ENCODE results near the gene PRAF2.

PRAF2 gene

GRCh38 chrX:49071877-49072711 is 1.7 kb downstream of the PRAF2 start:
- TF ChIP-seq FOXM1 (IDR thresholded peaks at IDR 0.05; ENCODE audit: borderline replicate concordance, low read depth) = no peak
- no peak for TF ChIP-seq TEAD4 (IDR thresholded peaks at IDR 0.05)
- TF ChIP-seq YY1 (IDR thresholded peaks at IDR 0.05; ENCODE audit: low read depth) = no peak
- no peak for TF ChIP-seq TAF1 (IDR thresholded peaks at IDR 0.05; ENCODE audit: low read depth)
- no peak for TF ChIP-seq EGR1 (IDR thresholded peaks at IDR 0.05)
- no peak for TF ChIP-seq EP300 (IDR thresholded peaks at IDR 0.05; ENCODE audit: borderline replicate concordance)
- TF ChIP-seq RAD21 (IDR thresholded peaks at IDR 0.05; ENCODE audit: low read depth) = no peak
- no peak for TF ChIP-seq REST (IDR thresholded peaks at IDR 0.05; ENCODE audit: low read depth)
- no peak for TF ChIP-seq MAX (IDR thresholded peaks at IDR 0.05)
- TF ChIP-seq NFIC (IDR thresholded peaks at IDR 0.05) = no peak
- no peak for TF ChIP-seq CREB1 (IDR thresholded peaks at IDR 0.05; ENCODE audit: low read depth)
- no peak for TF ChIP-seq CEBPB (IDR thresholded peaks at IDR 0.05)
- TF ChIP-seq TCF12 (IDR thresholded peaks at IDR 0.05; ENCODE audit: low read depth) = no peak
- no peak for TF ChIP-seq USF1 (IDR thresholded peaks at IDR 0.05)
- TF ChIP-seq ZBTB7A (IDR thresholded peaks at IDR 0.05; ENCODE audit: low read depth) = no peak

GRCh38 chrX:49070988-49071387 is 2.8 kb downstream of the PRAF2 start:
- TF ChIP-seq CREB1 (IDR thresholded peaks at IDR 0.05; ENCODE audit: low read depth) = no peak
- TF ChIP-seq EP300 (IDR thresholded peaks at IDR 0.05; ENCODE audit: borderline replicate concordance) = no peak

GRCh38 chrX:49069038-49069437 is 4.8 kb downstream of the PRAF2 start:
- TF ChIP-seq ZBTB7A (IDR thresholded peaks at IDR 0.05; ENCODE audit: low read depth) (no peak), TCF12 (IDR thresholded peaks at IDR 0.05; ENCODE audit: low read depth) (no peak), MAX (IDR thresholded peaks at IDR 0.05) (no peak), CREB1 (IDR thresholded peaks at IDR 0.05; ENCODE audit: low read depth) (no peak), FOXM1 (IDR thresholded peaks at IDR 0.05; ENCODE audit: borderline replicate concordance, low read depth) (no peak), NFIC (IDR thresholded peaks at IDR 0.05) (no peak), TAF1 (IDR thresholded peaks at IDR 0.05; ENCODE audit: low read depth) (no peak), YY1 (IDR thresholded peaks at IDR 0.05; ENCODE audit: low read depth) (no peak), TEAD4 (IDR thresholded peaks at IDR 0.05) (no peak), EP300 (IDR thresholded peaks at IDR 0.05; ENCODE audit: borderline replicate concordance) (no peak), USF1 (IDR thresholded peaks at IDR 0.05) (no peak), REST (IDR thresholded peaks at IDR 0.05; ENCODE audit: low read depth) (no peak)

- no peak for TF ChIP-seq TAF1 (IDR thresholded peaks at IDR 0.05; ENCODE audit: low read depth)
- TF ChIP-seq MAX (IDR thresholded peaks at IDR 0.05) = no peak
- no peak for TF ChIP-seq RAD21 (IDR thresholded peaks at IDR 0.05; ENCODE audit: low read depth)
- TF ChIP-seq FOXM1 (IDR thresholded peaks at IDR 0.05; ENCODE audit: borderline replicate concordance, low read depth) = no peak
- TF ChIP-seq CREB1 (IDR thresholded peaks at IDR 0.05; ENCODE audit: low read depth) = no peak
- TF ChIP-seq USF1 (IDR thresholded peaks at IDR 0.05) = no peak
- no peak for TF ChIP-seq NFIC (IDR thresholded peaks at IDR 0.05)
- TF ChIP-seq EGR1 (IDR thresholded peaks at IDR 0.05) = no peak
- TF ChIP-seq TCF12 (IDR thresholded peaks at IDR 0.05; ENCODE audit: low read depth) = no peak
- no peak for TF ChIP-seq ZBTB7A (IDR thresholded peaks at IDR 0.05; ENCODE audit: low read depth)
- TF ChIP-seq EP300 (IDR thresholded peaks at IDR 0.05; ENCODE audit: borderline replicate concordance) = no peak
Observed at GRCh38 chrX:49067285-49068120, 6.3 kb downstream of the PRAF2 start.

All from Ishikawa (cell line).